HTR-8/SVneo (cell line): Measurements from ENCODE around the gene HLF.

Experiments used
- DNase-seq: peaks from one replicate; pipeline ENCODE4 v3.0.0; 2011; ENCODE audit warnings: low spot score, mixed read lengths; ENCODE audit not compliant: insufficient read length
- FAIRE-seq: peaks from 2 replicates; lab custom pipeline; 2011; peaks lifted over from hg19 to GRCh38; lab: Jason Lieb, UNC

HLF gene

DNA sequence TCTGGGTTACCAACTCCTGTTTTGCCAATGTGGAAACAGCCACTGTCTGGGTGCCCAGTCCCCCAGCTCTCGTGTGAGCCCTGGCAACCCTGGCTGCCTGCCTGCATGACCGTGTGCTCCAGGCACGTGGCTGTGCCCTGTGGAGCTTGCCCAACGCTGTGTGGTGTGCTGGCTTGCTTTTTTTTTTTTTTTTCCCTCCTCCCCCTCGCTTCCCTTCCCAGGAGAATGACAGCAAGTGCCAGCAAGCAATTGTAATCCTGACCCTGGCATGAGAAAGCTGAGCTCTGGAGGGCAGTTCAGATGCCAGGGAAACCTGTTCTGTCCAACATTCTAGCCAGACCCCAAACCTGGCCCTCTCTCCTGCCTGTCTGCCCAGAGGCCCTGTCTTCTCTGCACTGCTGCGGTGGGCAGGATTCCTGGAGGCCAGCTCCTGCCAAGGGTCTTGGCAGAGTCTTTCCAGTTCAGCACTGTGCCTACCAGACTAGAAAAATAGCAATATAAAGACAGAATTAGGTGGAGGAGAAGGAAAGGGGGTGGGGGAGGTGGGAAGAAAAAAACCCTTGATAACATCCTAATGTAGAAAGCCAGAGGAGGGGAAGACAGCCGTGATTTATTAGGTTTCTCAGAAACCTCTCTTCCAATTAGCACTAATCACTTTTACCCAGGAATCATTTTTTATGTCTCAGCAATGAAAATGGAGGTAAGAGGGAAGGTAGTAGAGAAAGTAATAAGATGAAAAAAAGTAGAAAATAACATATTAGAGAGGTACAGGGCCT is 9.0 kb downstream of the HLF start:
- no peak for DNase-seq
- FAIRE-seq = no peak

- FAIRE-seq (no peak), DNase-seq (no peak)
Observed at GRCh38 chr17:55274355-55275255, 9.8 kb downstream of the HLF start.

DNA sequence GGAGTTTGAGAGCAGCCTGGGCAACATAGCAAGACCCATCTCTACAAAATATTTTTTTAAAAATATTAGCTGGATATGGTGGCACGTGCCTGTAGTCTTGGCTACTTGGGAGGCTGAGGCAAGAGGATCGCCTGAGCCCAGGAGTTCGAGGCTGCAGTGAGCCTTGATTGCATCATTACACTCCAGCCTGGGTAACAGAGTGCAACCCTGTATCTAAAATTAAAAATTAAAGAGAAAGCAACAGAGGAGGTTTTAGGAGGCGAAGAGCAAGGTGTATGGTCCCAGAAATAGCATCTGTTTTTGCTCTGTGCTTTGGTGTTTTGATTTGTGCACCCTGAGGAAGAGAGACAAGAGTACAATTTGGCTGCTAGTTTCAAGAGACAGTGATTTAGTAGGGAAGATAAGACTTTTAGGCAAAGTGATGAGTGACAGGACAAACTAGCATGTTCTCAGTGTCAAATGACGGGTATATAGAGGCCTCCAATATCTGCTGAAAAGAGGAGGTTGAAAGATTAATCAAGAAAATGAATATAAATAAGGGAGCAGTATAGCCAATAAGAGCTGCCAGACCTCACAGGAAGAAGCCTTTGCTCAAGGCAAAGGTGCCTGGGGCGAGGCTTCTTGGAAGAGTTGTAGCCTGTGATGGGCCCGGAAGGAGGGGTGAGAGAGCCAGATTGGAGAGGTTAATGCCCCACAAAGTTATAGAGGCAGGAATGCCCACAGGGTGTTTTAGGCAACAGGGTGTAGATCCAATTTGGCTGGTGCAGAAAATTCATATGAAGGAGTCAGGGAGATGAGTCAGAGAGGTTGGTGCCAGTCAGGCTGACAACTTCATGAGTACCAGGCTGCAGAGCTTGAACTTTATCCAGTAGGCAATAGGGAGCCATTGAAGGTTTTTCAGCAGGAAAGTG is 11.4 kb downstream of the HLF start:
- DNase-seq = no peak
- no peak for FAIRE-seq

- FAIRE-seq = no peak
Observed at GRCh38 chr17:55278173-55278961, 13.6 kb downstream of the HLF start.

DNA sequence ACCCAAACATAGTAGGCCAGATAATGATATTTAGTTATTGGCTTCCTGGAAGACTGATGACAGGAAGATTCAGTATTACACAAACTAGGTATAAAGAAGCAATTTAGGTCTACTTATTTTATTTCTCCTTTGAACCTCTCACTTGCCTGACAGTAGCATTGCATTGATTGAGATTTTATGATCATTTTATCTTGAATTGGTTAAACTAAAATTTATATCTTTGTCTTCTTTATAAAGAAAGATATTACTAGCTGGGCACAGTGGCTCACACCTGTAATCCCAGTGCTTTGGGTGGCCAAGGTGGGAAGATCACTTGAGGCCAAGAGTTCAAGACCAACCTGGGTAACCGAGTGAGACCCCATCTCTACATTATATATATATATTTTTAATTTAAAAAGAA is 14.4 kb downstream of the HLF start:
- FAIRE-seq (no peak), DNase-seq (no peak)

More at GRCh38 chr17:55278173-55278961, 13.6 kb downstream of the HLF start:
- DNase-seq = no peak

- no peak for FAIRE-seq
- DNase-seq = no peak
Observed at GRCh38 chr17:55279788-55280187, 15.0 kb downstream of the HLF start.

- FAIRE-seq (no peak), DNase-seq (no peak)
Observed at GRCh38 chr17:55280212-55280611, 15.5 kb downstream of the HLF start.

DNA sequence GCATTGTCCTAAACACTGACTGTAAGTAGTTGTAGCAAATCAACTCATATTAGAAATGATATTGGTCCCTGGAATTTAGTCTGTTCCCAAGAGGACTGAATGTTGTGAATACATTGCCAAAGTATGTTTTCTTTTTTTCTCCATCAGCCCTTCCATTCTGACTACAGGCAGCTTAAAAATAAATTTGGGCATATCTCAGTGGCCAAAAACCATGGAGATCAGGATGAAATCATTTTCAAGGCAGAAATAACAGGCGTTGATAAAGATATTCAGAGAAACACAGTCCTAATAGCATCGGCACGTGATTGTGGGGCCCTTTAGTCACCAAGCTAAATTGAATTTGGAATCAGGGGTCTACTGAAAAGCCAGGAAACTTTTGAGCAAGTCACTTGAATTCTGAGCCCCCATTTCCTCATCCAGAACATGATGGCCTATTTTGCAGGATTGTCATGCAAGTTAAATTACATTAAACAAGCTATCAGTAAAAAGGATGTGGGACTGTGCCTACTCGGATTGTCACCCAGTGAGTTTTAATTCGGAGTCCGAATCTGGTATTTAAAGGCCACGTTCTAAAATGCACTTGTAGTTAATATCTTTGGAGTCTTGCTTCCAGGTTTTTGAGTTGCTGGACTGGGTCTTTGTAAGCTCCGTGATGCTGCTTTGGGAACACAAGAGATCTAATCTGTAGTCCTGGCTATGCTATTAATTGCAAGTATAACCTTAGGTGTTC is 17.1 kb downstream of the HLF start:
- DNase-seq (no peak), FAIRE-seq (no peak)

DNA sequence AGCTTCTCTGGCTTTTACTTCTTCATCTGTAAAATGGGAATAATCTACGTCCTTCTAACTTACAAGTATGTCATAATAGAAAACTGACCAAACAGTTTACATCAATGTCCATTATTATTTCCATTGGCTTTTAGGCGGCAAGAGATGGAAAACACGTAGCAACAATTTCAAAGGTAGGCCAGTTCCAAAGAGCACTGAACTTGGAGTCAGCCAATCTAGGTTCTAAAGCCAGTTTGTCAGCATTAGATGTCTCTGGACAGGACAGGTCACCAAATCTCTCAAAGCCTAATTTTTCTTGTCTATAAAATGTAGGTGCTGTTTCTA is 17.6 kb downstream of the HLF start:
- DNase-seq (no peak), FAIRE-seq (no peak)

- DNase-seq = no peak
- no peak for FAIRE-seq
Observed at GRCh38 chr17:55282741-55283140, 18.0 kb downstream of the HLF start.

DNA sequence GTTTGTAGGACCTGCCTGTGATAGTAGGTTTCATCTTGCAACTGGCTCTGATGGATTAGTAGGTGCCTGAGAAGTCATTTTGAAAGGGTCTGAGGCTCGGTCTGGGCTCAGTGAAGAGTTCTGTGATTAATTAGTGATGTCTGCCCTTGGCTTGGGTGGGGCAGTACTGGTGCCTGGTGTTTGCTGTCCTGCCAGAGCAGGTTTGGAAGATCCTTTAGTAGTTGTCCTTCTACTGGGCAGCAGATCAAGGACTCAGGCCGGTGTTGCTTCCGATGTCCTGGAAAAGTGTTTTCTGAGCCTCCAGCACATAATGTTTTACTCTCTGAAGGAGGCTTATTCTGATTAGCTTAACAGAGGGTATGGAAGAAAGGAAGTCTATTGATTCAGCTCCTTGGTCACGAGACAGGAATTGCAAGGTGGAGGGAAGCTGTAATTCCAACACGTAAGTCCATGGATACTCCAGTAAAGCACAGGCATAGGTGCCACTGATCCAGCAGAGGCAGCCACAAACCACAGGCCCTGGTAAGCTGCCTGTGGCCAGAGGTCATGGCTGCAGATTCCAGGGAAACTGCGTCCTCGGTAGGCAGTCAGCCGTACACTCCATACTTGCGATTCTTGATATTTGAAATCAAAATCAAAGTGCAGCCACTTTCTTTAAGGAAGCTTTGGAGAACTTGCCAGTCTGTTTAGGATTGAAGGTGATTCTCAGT is 18.7 kb downstream of the HLF start:
- FAIRE-seq (no peak), DNase-seq (no peak)

DNA sequence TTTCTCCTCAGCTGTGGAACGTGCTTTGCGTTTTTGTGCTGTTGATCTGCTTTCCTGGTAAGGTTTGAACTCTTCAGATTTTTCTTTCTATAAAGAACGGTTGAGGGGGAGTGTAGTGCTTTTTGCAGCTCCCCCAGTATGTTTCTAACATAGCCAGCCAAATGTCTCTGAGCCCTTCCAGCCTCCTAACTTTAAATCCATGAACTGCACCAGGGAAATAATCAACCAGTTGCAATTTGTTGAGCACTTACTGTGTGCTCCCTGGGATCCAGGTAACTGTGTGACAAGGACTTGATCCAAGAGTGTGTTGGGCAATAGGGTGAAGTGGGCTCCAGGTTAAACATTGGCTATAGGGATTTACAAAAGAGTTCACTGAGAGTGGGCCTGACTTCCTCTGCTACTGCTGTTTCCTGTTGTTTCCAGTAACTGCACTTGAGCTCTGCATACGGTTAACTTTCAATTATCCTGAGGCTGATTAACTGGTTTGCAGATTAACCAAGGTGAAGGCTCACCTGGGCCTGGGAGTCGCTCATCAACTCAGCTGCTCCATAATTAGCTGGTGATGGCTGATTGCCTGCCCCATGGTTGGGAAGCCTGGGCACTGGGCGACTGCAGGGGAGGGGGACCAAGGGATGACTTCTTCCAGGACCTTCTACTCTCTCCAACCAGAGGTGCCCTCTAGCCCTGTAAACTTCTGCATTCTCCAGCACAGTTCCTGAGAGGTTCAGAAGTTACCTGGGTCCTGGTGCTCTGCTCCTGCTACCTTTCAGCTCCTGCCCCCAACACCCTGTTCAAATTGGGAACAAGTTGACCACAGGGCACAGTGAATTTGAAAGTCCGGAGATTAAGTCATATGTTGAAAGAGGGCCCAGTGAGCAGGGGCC is 19.5 kb downstream of the HLF start:
- DNase-seq = no peak
- no peak for FAIRE-seq

DNA sequence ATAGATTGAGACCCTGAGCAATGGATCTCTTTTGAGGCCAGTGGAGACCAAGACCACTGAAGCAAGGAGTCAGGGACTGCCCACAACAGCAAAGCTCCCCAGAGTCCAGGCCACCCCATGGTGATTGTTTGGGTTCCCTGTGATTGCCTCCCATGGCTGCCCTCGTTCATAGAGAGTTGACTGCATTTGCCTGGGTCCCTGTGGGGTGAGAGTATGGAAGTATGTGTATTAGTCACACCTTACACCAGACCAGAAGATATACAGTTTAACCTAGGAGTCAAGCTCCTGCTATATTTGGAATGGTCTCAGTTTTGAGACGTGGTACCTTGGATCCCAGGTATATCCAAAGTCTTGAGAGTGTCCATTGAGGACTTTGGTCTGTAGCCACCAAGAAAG is 20.2 kb downstream of the HLF start:
- DNase-seq (no peak), FAIRE-seq (no peak)

- DNase-seq (no peak), FAIRE-seq (no peak)
Observed at GRCh38 chr17:55285340-55286301, 20.9 kb downstream of the HLF start.

DNA sequence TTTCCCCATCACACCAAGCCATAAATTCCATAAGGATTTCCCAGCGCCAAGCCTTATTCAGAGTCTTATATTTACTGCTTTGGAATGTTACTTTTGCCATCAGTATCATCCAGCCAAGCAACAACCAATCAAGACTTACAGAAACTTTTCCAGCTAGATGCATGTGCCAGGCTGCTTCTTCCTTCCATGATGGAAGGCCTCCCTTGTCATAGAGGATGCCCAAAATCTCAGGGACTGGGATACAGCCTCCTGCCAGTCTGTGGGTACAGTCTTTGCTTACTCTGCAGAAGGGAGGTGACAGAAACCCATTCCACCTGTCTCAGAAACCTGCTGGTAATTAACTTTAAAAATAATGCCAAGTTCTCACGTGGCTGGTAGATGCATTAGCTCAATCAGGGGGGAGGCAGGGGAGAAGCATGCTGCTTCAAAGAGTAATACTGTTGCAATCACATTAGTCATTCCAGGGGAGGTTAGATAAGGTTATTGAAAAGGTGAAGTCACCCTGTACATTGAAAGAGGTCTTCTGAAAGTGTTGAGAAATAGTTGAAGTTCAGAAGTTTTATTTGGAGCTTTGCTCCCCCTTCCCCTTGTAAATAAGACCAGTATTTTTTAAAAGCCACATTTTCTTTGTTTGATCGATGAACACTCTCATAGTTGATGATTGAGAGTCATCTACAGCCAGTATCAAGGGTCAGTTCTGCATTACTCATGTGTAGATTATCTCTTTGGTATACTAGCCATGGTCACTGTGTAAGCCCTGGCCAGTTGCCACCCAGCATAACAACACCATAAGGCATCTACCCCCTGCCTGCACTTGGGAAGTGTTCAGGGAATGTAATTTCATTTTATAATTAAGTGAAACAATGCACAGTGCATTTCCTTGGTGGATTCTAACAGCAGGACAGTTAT is 22.2 kb downstream of the HLF start:
- DNase-seq (no peak), FAIRE-seq (no peak)
